Activated CD4-positive, CD25-positive, alpha-beta regulatory T cell treated with anti-CD3 and anti-CD28 coated beads, Interleukin-2, amount 50 U/mL, for 24 hours (primary cell): ENCODE measurements around the gene DCAF5.
"Not testable (repeated sequence)": the region's sequence is repeated elsewhere in the genome, so short reads cannot be mapped to it uniquely, and the experiment has no call there.

Source experiments
- ATAC-seq, 2 donors: fragments of 150-1000 bp; cut with Tn5 transposase; one replicate each; pipeline ENCODE4 v1.10.0; 2021; ENCODE audit warnings: mild to moderate bottlenecking in 1 of 2, moderate library complexity in 1 of 2

Gene DCAF5

GRCh38 chr14:69066396-69067171 lies 86.3 kb downstream of the DCAF5 start:
- ATAC-seq: peak in 1 of 2 donors; percentile 41

GRCh38 chr14:69065934-69066333 lies 87.0 kb downstream of the DCAF5 start:
- ATAC-seq: not testable (repeated sequence)

GRCh38 chr14:69064596-69064995 lies 88.3 kb downstream of the DCAF5 start:
- no peak for ATAC-seq

- no peak for ATAC-seq
Measured at GRCh38 chr14:69059658-69060623, 93.0 kb downstream of the DCAF5 start.

GRCh38 chr14:69055999-69056788 lies 96.7 kb downstream of the DCAF5 start:
- no peak for ATAC-seq

- no peak for ATAC-seq
Measured at GRCh38 chr14:69055125-69055524, 97.8 kb downstream of the DCAF5 start.

- no peak for ATAC-seq
Measured at GRCh38 chr14:69054030-69054429, 98.9 kb downstream of the DCAF5 start.

- no peak for ATAC-seq
Measured at GRCh38 chr14:69052181-69052601, 100.7 kb downstream of the DCAF5 start.

- no peak for ATAC-seq
Measured at GRCh38 chr14:69050240-69051184, 102.4 kb downstream of the DCAF5 start.

- no peak for ATAC-seq
Measured at GRCh38 chr14:69049675-69050074, 103.2 kb downstream of the DCAF5 start.

- no peak for ATAC-seq
Measured at GRCh38 chr14:69048456-69048855, 104.5 kb downstream of the DCAF5 start.

- no peak for ATAC-seq
Measured at GRCh38 chr14:69047255-69047654, 105.7 kb downstream of the DCAF5 start.

GRCh38 chr14:69046476-69046860 lies 106.5 kb downstream of the DCAF5 start:
- ATAC-seq: no peak

GRCh38 chr14:69045857-69046475 lies 107.0 kb downstream of the DCAF5 start:
- ATAC-seq: no peak

- no peak for ATAC-seq
Measured at GRCh38 chr14:69044965-69045555, 107.9 kb downstream of the DCAF5 start.

- no peak for ATAC-seq
Measured at GRCh38 chr14:69044296-69044695, 108.6 kb downstream of the DCAF5 start.

GRCh38 chr14:69043596-69044260 lies 109.2 kb downstream of the DCAF5 start:
- no peak for ATAC-seq

GRCh38 chr14:69042787-69043444 lies 110.0 kb downstream of the DCAF5 start:
- no peak for ATAC-seq

GRCh38 chr14:69042299-69042698 lies 110.6 kb downstream of the DCAF5 start:
- ATAC-seq: no peak

GRCh38 chr14:69041783-69042182 lies 111.1 kb downstream of the DCAF5 start:
- no peak for ATAC-seq
